IMR-90 (cell line): Measurements from ENCODE around the gene OCEL1. TPM values are rescaled to one million over a fixed set of nuclear protein-coding genes. Genes with fewer than 3 reads are reported as not detected.
A peak's percentile ranks its signal among the peaks of the same experiment; 100 is the strongest.

Experiments used
- ATAC-seq: fragments of 200-7000 bp; cut with Tn5 transposase; 2 replicates; pipeline ENCODE4 v1.9.1; 2020; ENCODE audit warnings: low read depth, mild to moderate bottlenecking, moderate library complexity
- BruUV-seq: library from RNA; stranded (reverse); fragments of 400-500 nt; replicated peaks from 2 replicates; lab custom pipeline; 2021; lab: Mats Ljungman, UMichigan
- CTCF ChIA-PET: fragments of 300-600 bp; formaldehyde crosslinking; extraction: SDS; loops from one replicate; lab custom pipeline; 2021; ENCODE audit warnings: antibody characterized with exemption; lab: Yijun Ruan, JAX
- POLR2A ChIA-PET: fragments of 300-600 bp; sonication (Branson Sonifier 250); formaldehyde crosslinking; loops from one replicate; lab custom pipeline; 2022; ENCODE audit warnings: antibody characterized with exemption; ENCODE audit not compliant: unreplicated experiment; lab: Charles Lee
- DNase-seq: peaks from one replicate; pipeline ENCODE4 v3.0.0; 2013
- H2AFZ ChIP-seq: replicated peaks from 2 replicates; pipeline ENCODE3; 2013; ENCODE audit warnings: low read length, mild to moderate bottlenecking; ENCODE audit not compliant: poor library complexity
- H2AK5ac ChIP-seq: 2 replicates; pipeline ENCODE4 v1.6.1; 2013; ENCODE audit warnings: low read depth, low read length, inconsistent platforms
- H2AK9ac ChIP-seq: replicated peaks from 2 replicates; pipeline ENCODE3; 2013; ENCODE audit warnings: mild to moderate bottlenecking, low read depth, low read length, moderate library complexity; ENCODE audit not compliant: poor library complexity
- H2BK120ac ChIP-seq: 2 replicates; pipeline ENCODE4 v1.6.1; 2013; ENCODE audit warnings: low read depth, low read length, inconsistent platforms
- H2BK15ac ChIP-seq: 3 replicates; pipeline ENCODE4 v1.6.1; 2013; ENCODE audit warnings: low read depth, low read length, inconsistent platforms
- H2BK20ac ChIP-seq: 2 replicates; pipeline ENCODE4 v1.6.1; 2013; ENCODE audit warnings: low read depth, mild to moderate bottlenecking, inconsistent platforms, low read length, moderate library complexity
- H2BK5ac ChIP-seq: 2 replicates; pipeline ENCODE4 v1.6.1; 2013; ENCODE audit warnings: mild to moderate bottlenecking, low read depth, low read length, inconsistent platforms; ENCODE audit not compliant: poor library complexity, severe bottlenecking
- H3K14ac ChIP-seq: replicated peaks from 2 replicates; pipeline ENCODE4 v1.6.1; 2013; ENCODE audit warnings: low read depth, low read length, inconsistent platforms
- H3K18ac ChIP-seq: 2 replicates; pipeline ENCODE4 v1.6.1; 2013; ENCODE audit warnings: low read depth, low read length, control low read depth
- H3K23ac ChIP-seq: 2 replicates; pipeline ENCODE4 v1.6.1; 2013; ENCODE audit warnings: low read depth, low read length, inconsistent platforms
- H3K27ac ChIP-seq: 2 replicates; pipeline ENCODE4 v1.5.1; 2013; ENCODE audit warnings: mild to moderate bottlenecking, control low read depth, low read length; ENCODE audit not compliant: insufficient read depth
- H3K27me3 ChIP-seq: 2 replicates; pipeline ENCODE4 v1.6.1; 2013; ENCODE audit warnings: low read length; ENCODE audit not compliant: control insufficient read depth, insufficient read depth
- H3K36me3 ChIP-seq: 2 replicates; pipeline ENCODE4 v1.6.1; 2013; ENCODE audit warnings: low read length, mixed read lengths; ENCODE audit not compliant: control insufficient read depth, insufficient read depth
- H3K4ac ChIP-seq: 2 replicates; pipeline ENCODE4 v1.6.1; 2013; ENCODE audit warnings: low read depth, low read length, inconsistent platforms
- H3K4me1 ChIP-seq: 2 replicates; pipeline ENCODE4 v1.6.1; 2013; ENCODE audit warnings: low read length, mixed read lengths; ENCODE audit not compliant: control insufficient read depth, insufficient read depth
- H3K4me2 ChIP-seq: 2 replicates; pipeline ENCODE4 v1.6.1; 2013; ENCODE audit warnings: low read depth, mild to moderate bottlenecking, control low read depth, low read length, moderate library complexity
- H3K4me3 ChIP-seq: 2 replicates; pipeline ENCODE4 v1.5.1; 2013; ENCODE audit warnings: low read depth, mild to moderate bottlenecking, control low read depth, low read length, moderate library complexity; ENCODE audit not compliant: insufficient read depth
- H3K56ac ChIP-seq: 2 replicates; pipeline ENCODE4 v1.6.1; 2013; ENCODE audit warnings: low read length, inconsistent platforms; ENCODE audit not compliant: insufficient read depth; ENCODE audit errors: extremely low read depth
- H3K79me1 ChIP-seq, 2 experiments: 2 replicates each; pipeline ENCODE4 v1.6.1; 2013; ENCODE audit warnings: low read length in 2 of 2, inconsistent platforms in 1 of 2, low read depth in 1 of 2
- H3K9ac ChIP-seq: 2 replicates; pipeline ENCODE4 v1.6.1; 2013; ENCODE audit warnings: low read depth, low read length, control low read depth
- H3K9me1 ChIP-seq: 2 replicates; pipeline ENCODE4 v1.6.1; 2013; ENCODE audit warnings: low read length, inconsistent platforms; ENCODE audit not compliant: insufficient read depth
- H3K9me3 ChIP-seq: 2 replicates; pipeline ENCODE4 v1.6.1; 2013; ENCODE audit warnings: low read length; ENCODE audit not compliant: control insufficient read depth, insufficient read depth
- H4K20me1 ChIP-seq: 2 replicates; pipeline ENCODE4 v1.6.1; 2013; ENCODE audit warnings: low read length, inconsistent platforms; ENCODE audit not compliant: insufficient read depth
- H4K5ac ChIP-seq: 2 replicates; pipeline ENCODE4 v1.6.1; 2013; ENCODE audit warnings: mild to moderate bottlenecking, low read depth, low read length, control low read depth
- H4K8ac ChIP-seq, 2 experiments: 2 replicates each; pipeline ENCODE4 v1.6.1; 2013; ENCODE audit warnings: low read depth in 2 of 2, low read length in 2 of 2, control low read depth in 1 of 2, inconsistent platforms in 1 of 2
- H4K91ac ChIP-seq: 2 replicates; pipeline ENCODE4 v1.6.1; 2013; ENCODE audit warnings: low read depth, low read length, inconsistent platforms; ENCODE audit not compliant: insufficient read depth
- BHLHE40 ChIP-seq: fragments of 150-350 bp; IDR thresholded peaks from 2 replicates; pipeline ENCODE4 v1.6.1; 2016; ENCODE audit warnings: mild to moderate bottlenecking, low read depth, low read length
- FOS ChIP-seq: fragments of 150-350 bp; IDR thresholded peaks from 2 replicates; pipeline ENCODE4 v1.6.1; 2016; ENCODE audit warnings: low read depth, low read length
- RFX5 ChIP-seq: IDR thresholded peaks from 2 replicates; pipeline ENCODE4 v1.8.0; 2012; ENCODE audit warnings: low read depth, mild to moderate bottlenecking, low read length, moderate library complexity
- WGBS, 2 experiments: methylation state at CpG; one replicate each; pipeline versions ENCODE4 v1.1.5 to v1.1.7; 2013; ENCODE audit warnings: missing lambda C conversion rate in 2 of 2; ENCODE audit not compliant: insufficient read length in 1 of 2; ENCODE audit errors: extremely low coverage in 2 of 2; 5-methylcytosine and 5-hydroxymethylcytosine counted together
- dilution Hi-C: fragments of 300-500 bp; cut with HindIII; formaldehyde crosslinking; loops from one replicate; pipeline ENCODE4 v1.14.3; 2018; ENCODE audit warnings: low sequenced_read_pairs; ENCODE audit not compliant: unreplicated experiment
- in situ Hi-C: fragments of 300-500 bp; cut with MboI; formaldehyde crosslinking; loops from 3 replicates; pipeline ENCODE4 v1.14.3; 2019; ENCODE audit warnings: low sequenced_read_pairs, inconsistent platforms, mixed read lengths
- intact Hi-C: fragments of 100-400 bp; cut with micrococcal nuclease; formaldehyde crosslinking; loops from 2 replicates; pipeline ENCODE4 v1.10.0; 2022
- polyA plus RNA-seq, 3 experiments: library from polyadenylated mRNA; depleted of rRNA; stranded (reverse); fragments of >200 nt; gene quantifications; 2 replicates each; pipeline ENCODE4 v1.2.3, GENCODE V29; 2012; ENCODE audit warnings: low replicate concordance in 1 of 3
- total RNA-seq: library from RNA; depleted of rRNA; stranded (reverse); fragments of >200 nt; gene quantifications from 2 replicates; pipeline ENCODE4 v1.2.3, GENCODE V29; 2012

OCEL1 gene
- total and polyA plus RNA-seq, 2 of the 4 experiments (the other 2 are of a cell fraction), result 1.1 to 7.2 TPM

- no peak overlapping the region for H4K91ac ChIP-seq
- no peak overlapping the region for H3K18ac ChIP-seq
- peak overlapping the region; percentile 62; the same call in 1 of the 2 replicates for H3K27ac ChIP-seq
- WGBS, 2 experiments, result no CpG with 5 or more reads among the region's 14 CpGs
- H3K4me3 ChIP-seq, result no peak overlapping the region
- peak; percentile 48 for ATAC-seq
- no peaks in the 10 kb centered on the region for H4K20me1 ChIP-seq
- peak overlapping the region; percentile 70 for H2AK5ac ChIP-seq
- dilution Hi-C loops, result no loop called here
- BruUV-seq, result no TSS peak
- H2BK120ac ChIP-seq, result no peak overlapping the region
- in situ Hi-C loops, result no loop called here
- H3K36me3 ChIP-seq, result peaks cover 24% of the 10 kb centered on the region
- H2AK9ac ChIP-seq, result peak overlapping the region; percentile 85
- H3K79me1 ChIP-seq, result peaks cover 10 to 13% of the 10 kb centered on the region in 2 experiments
- no peak overlapping the region for H2BK5ac ChIP-seq
- H2AFZ ChIP-seq, result peak overlapping the region; percentile 86
- DNase-seq, result peak; percentile 71
- H3K9ac ChIP-seq, result no peak overlapping the region; the same call in 1 of the 2 replicates
- H3K23ac ChIP-seq, result no peak overlapping the region
- CTCF ChIA-PET, result no interaction called here
- no peak overlapping the region for H3K56ac ChIP-seq
- peak overlapping the region; percentile 30 for H4K5ac ChIP-seq
- H3K4me1 ChIP-seq, result peaks cover 10% of the 10 kb centered on the region
- H3K4ac ChIP-seq, result peak overlapping the region; percentile 28; the same call in 1 of the 2 replicates
- peak overlapping the region; percentile 17 to 71; a peak in 3 of 4 replicates for H4K8ac ChIP-seq
- no peaks in the 10 kb centered on the region for H3K27me3 ChIP-seq
- H3K9me1 ChIP-seq, result peaks cover 13% of the 10 kb centered on the region
- POLR2A ChIA-PET, result interaction anchor here (0.7 kb wide), 1 partner anchor 291 kb away, joined by 5 read pairs; no protein-coding TSS in a partner anchor
- intact Hi-C loops, result no loop called here
- H3K14ac ChIP-seq, result no peak overlapping the region
- peak overlapping the region; percentile 3; the same call in 1 of the 3 replicates for H2BK15ac ChIP-seq
- no peak overlapping the region for H2BK20ac ChIP-seq
- H3K4me2 ChIP-seq, result no peak overlapping the region
- no peaks in the 10 kb centered on the region for H3K9me3 ChIP-seq
- TF ChIP-seq BHLHE40, result no peak
- TF ChIP-seq RFX5, result no peak
- peak; percentile 70; the same call in 1 of the 2 replicates for TF ChIP-seq FOS
These were observed 5.7 kb upstream of the OCEL1 start for GRCh38 chr19:17220207-17220758.
